Suprapubic skin (tissue), 4 donors: Measurements from ENCODE around the gene ARHGEF28. TPM values are rescaled to one million over a fixed set of nuclear protein-coding genes. Genes with fewer than 3 reads are reported as not detected.

Experiments used
- DNase-seq, 2 donors: peaks; one replicate each; pipeline ENCODE4 v3.0.0-alpha.2; 2019; ENCODE audit warnings: low spot score in 2 of 2
- H3K27ac ChIP-seq: fragments of 200-600 bp; sonication (generic); one replicate; pipeline ENCODE4 v1.5.1; 2019
- H3K27me3 ChIP-seq: fragments of 200-600 bp; sonication (generic); one replicate; pipeline ENCODE4 v1.5.1; 2019
- H3K36me3 ChIP-seq: fragments of 200-600 bp; sonication (generic); one replicate; pipeline ENCODE4 v1.5.1; 2019
- H3K4me1 ChIP-seq: fragments of 200-600 bp; sonication (generic); one replicate; pipeline ENCODE4 v1.5.1; 2019
- H3K4me3 ChIP-seq: fragments of 200-600 bp; sonication (generic); one replicate; pipeline ENCODE4 v1.5.1; 2019; ENCODE audit warnings: mild to moderate bottlenecking
- H3K9me3 ChIP-seq: fragments of 200-600 bp; sonication (generic); one replicate; pipeline ENCODE4 v1.5.1; 2019
- EP300 ChIP-seq: sonication (generic); formaldehyde crosslinking; IDR thresholded peaks from one replicate; pipeline ENCODE4 v1.6.1; 2017; ENCODE audit warnings: antibody characterized with exemption
- POLR2A ChIP-seq, 2 donors: fragments of 450-650 bp; IDR thresholded peaks; one replicate each; pipeline ENCODE4 v1.6.1; 2017; ENCODE audit warnings: antibody characterized with exemption in 2 of 2, mild to moderate bottlenecking in 2 of 2, moderate library complexity in 2 of 2
- POLR2AphosphoS5 ChIP-seq, 3 donors: sonication (generic); formaldehyde crosslinking; IDR thresholded peaks; one replicate each; pipeline ENCODE4 v1.6.1; 2017; ENCODE audit warnings: antibody characterized with exemption in 3 of 3
- WGBS: methylation state at CpG from one replicate; pipeline ENCODE4 v1.1.5; 2018; 5-methylcytosine and 5-hydroxymethylcytosine counted together
- total RNA-seq, 4 donors: library from RNA; depleted of rRNA; stranded (reverse); fragments of >200 nt; gene quantifications; one replicate each; pipeline ENCODE4 v1.1.0, GENCODE V29; 2016
- TF ChIP-seq, protein P1 (sequence below), 2 donors: fragments of 200-600 bp in 1 of 2; fragments of 450-650 bp in 1 of 2; sonication (generic) in 1 of 2; IDR thresholded peaks; one replicate each; pipeline ENCODE4 v1.5.1; 2016 to 2019; ENCODE audit warnings: antibody characterized with exemption in 2 of 2, mild to moderate bottlenecking in 1 of 2, moderate library complexity in 1 of 2

The ARHGEF28 gene
- total RNA-seq, 4 donors from 2014 or later, result 25.6 to 104 (median 39.1) TPM

GRCh38 chr5:73674669-73675004 lies 48.6 kb downstream of the ARHGEF28 start:
- no peak for DNase-seq
- Histone ChIP-seq H3K4me1 (peaks cover 17% of the 10 kb centered on the region), H3K27ac (no peak overlapping the region), H3K9me3 (no peaks in the 10 kb centered on the region), H3K27me3 (no peaks in the 10 kb centered on the region), H3K4me3 (no peak overlapping the region), H3K36me3 (no peaks in the 10 kb centered on the region)
- no peak for TF ChIP-seq POLR2A (IDR thresholded peaks at IDR 0.05)
- WGBS, result 49% methylated on average over 2 of the region's 2 CpGs

- H3K36me3 ChIP-seq, result no peaks in the 10 kb centered on the region
- TF ChIP-seq POLR2A (IDR thresholded peaks at IDR 0.05) (no peak), EP300 (no peak), POLR2AphosphoS5 (IDR thresholded peaks at IDR 0.05) (no peak)
- TF ChIP-seq, protein P1, sequence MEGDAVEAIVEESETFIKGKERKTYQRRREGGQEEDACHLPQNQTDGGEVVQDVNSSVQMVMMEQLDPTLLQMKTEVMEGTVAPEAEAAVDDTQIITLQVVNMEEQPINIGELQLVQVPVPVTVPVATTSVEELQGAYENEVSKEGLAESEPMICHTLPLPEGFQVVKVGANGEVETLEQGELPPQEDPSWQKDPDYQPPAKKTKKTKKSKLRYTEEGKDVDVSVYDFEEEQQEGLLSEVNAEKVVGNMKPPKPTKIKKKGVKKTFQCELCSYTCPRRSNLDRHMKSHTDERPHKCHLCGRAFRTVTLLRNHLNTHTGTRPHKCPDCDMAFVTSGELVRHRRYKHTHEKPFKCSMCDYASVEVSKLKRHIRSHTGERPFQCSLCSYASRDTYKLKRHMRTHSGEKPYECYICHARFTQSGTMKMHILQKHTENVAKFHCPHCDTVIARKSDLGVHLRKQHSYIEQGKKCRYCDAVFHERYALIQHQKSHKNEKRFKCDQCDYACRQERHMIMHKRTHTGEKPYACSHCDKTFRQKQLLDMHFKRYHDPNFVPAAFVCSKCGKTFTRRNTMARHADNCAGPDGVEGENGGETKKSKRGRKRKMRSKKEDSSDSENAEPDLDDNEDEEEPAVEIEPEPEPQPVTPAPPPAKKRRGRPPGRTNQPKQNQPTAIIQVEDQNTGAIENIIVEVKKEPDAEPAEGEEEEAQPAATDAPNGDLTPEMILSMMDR (IDR thresholded peaks at IDR 0.05), result no peak
- no peaks in the 10 kb centered on the region for H3K9me3 ChIP-seq
- peaks cover 11% of the 10 kb centered on the region for H3K4me1 ChIP-seq
- 83% methylated on average over 4 of the region's 4 CpGs for WGBS
- H3K4me3 ChIP-seq, result no peak overlapping the region
- no peak overlapping the region for H3K27ac ChIP-seq
- DNase-seq, result no peak
- H3K27me3 ChIP-seq, result no peaks in the 10 kb centered on the region
These were observed 52.3 kb downstream of the ARHGEF28 start for GRCh38 chr5:73678322-73678740.

- no peak for DNase-seq
- H3K4me1 ChIP-seq, result peaks cover 10% of the 10 kb centered on the region
- WGBS, result 94% methylated on average over 3 of the region's 3 CpGs
- no peaks in the 10 kb centered on the region for H3K36me3 ChIP-seq
- TF ChIP-seq, protein P1 (IDR thresholded peaks at IDR 0.05), result no peak
- TF ChIP-seq EP300 (no peak), POLR2A (IDR thresholded peaks at IDR 0.05) (no peak), POLR2AphosphoS5 (IDR thresholded peaks at IDR 0.05) (no peak)
- H3K27me3 ChIP-seq, result no peaks in the 10 kb centered on the region
- H3K9me3 ChIP-seq, result no peaks in the 10 kb centered on the region
- no peak overlapping the region for H3K4me3 ChIP-seq
- no peak overlapping the region for H3K27ac ChIP-seq
These were observed 52.8 kb downstream of the ARHGEF28 start for GRCh38 chr5:73678807-73679206.

GRCh38 chr5:73682176-73682575 lies 56.2 kb downstream of the ARHGEF28 start:
- Histone ChIP-seq H3K4me1 (no peaks in the 10 kb centered on the region), H3K27me3 (no peaks in the 10 kb centered on the region), H3K9me3 (no peaks in the 10 kb centered on the region), H3K4me3 (no peak overlapping the region), H3K27ac (no peak overlapping the region), H3K36me3 (no peaks in the 10 kb centered on the region)
- 91% methylated on average over 1 of the region's 1 CpG for WGBS
- no peak for DNase-seq
- TF ChIP-seq, protein P1 (IDR thresholded peaks at IDR 0.05), result no peak
- no peak for TF ChIP-seq POLR2AphosphoS5 (IDR thresholded peaks at IDR 0.05)
- TF ChIP-seq EP300, result no peak
- no peak for TF ChIP-seq POLR2A (IDR thresholded peaks at IDR 0.05)

DNA sequence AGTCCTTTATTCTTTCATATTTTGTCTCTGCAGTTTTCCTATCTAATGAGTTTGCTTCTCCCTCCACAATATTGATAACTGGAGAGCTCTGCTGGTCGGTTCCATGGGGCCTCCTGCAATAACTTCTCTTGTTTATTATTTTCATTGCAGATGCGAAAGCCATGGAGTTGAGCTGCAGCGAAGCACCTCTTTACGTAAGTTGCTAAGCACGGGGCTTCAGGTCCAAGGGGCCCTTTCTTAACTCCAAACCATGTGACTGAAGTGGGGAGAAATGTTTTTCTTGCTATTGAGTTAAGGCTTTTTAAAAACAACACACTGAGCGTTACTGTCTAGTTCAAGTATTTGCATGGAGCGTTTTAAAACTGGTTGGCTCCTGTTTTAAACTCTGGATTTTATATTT lies 58.7 kb downstream of the ARHGEF28 start:
- Histone ChIP-seq H3K27ac (no peak overlapping the region), H3K27me3 (no peaks in the 10 kb centered on the region), H3K4me1 (no peaks in the 10 kb centered on the region), H3K9me3 (no peaks in the 10 kb centered on the region), H3K4me3 (no peak overlapping the region), H3K36me3 (no peaks in the 10 kb centered on the region)
- TF ChIP-seq, protein P1 (IDR thresholded peaks at IDR 0.05), result no peak
- TF ChIP-seq POLR2AphosphoS5 (IDR thresholded peaks at IDR 0.05) (no peak), EP300 (no peak), POLR2A (IDR thresholded peaks at IDR 0.05) (no peak)
- no peak for DNase-seq
- 81% methylated on average over 7 of the region's 7 CpGs for WGBS

DNA sequence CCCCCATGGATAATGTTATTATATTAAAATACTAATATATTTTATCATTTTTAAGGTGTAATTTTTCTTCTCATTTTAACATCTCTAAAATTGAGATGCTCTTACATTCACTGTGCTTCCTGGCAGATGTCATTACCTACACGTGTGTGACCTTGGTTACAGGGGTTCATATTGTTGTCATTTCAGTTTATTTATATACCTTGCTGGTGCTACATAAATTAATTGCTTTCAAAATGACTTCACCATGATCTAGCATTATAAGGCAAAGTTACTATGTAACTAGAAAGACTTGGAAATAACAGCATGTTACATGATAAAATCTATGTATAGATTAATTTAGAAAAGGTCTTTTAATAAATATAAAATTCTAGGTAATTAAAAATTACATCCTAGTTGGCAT lies 60.9 kb downstream of the ARHGEF28 start:
- 63% methylated on average over 1 of the region's 1 CpG for WGBS
- no peaks in the 10 kb centered on the region for H3K4me1 ChIP-seq
- no peaks in the 10 kb centered on the region for H3K36me3 ChIP-seq
- no peak overlapping the region for H3K27ac ChIP-seq
- no peak for DNase-seq
- no peak overlapping the region for H3K4me3 ChIP-seq
- H3K27me3 ChIP-seq, result no peaks in the 10 kb centered on the region
- TF ChIP-seq EP300, result no peak
- TF ChIP-seq POLR2A (IDR thresholded peaks at IDR 0.05), result no peak
- no peak for TF ChIP-seq POLR2AphosphoS5 (IDR thresholded peaks at IDR 0.05)
- TF ChIP-seq, protein P1 (IDR thresholded peaks at IDR 0.05), result no peak
- H3K9me3 ChIP-seq, result no peaks in the 10 kb centered on the region
